ENCODE results near the gene ASPHD2.

- TF ChIP-seq NPAS2 (CRISPR knock-in tag; IDR thresholded peaks at IDR 0.05; ENCODE audit: borderline replicate concordance) (no peak), TCF7L2 (IDR thresholded peaks at IDR 0.05; ENCODE audit: low read depth, low read length) (no peak), ZNF674 (CRISPR knock-in tag; IDR thresholded peaks at IDR 0.05; ENCODE audit: low read depth) (no peak), EP300 (IDR thresholded peaks at IDR 0.05; ENCODE audit: low read depth in 2 of 2, low read length in 2 of 2) (no peak), EP300 (CRISPR knock-in tag; IDR thresholded peaks at IDR 0.05; ENCODE audit: borderline replicate concordance) (no peak), SIN3A (IDR thresholded peaks at IDR 0.05; ENCODE audit: borderline replicate concordance, low read depth, low read length) (no peak), FOXJ3 (CRISPR knock-in tag; IDR thresholded peaks at IDR 0.05; ENCODE audit: borderline replicate concordance) (no peak)
Observed at GRCh38 chr22:26398741-26399153, 30.3 kb upstream of the ASPHD2 start.

All from HepG2 (cell line).